GM12891 (cell line): ENCODE results near the gene GALR3.

Experiments
- POLR2A ChIP-seq: IDR thresholded peaks from 2 replicates; pipeline ENCODE4 v1.6.1; 2011; ENCODE audit warnings: low read depth, low read length, control low read depth
- POLR2AphosphoS5 ChIP-seq: IDR thresholded peaks from 2 replicates; pipeline ENCODE4 v1.6.1; 2011; ENCODE audit warnings: low read depth, low read length, control low read depth
- TAF1 ChIP-seq: IDR thresholded peaks from 2 replicates; pipeline ENCODE4 v1.6.1; 2011; ENCODE audit warnings: low read depth, low read length, control low read depth

GRCh38 chr22:37822079-37822833 lies 926 bp upstream of the GALR3 start:
- no peak for TF ChIP-seq POLR2AphosphoS5
- no peak for TF ChIP-seq POLR2A
- no peak for TF ChIP-seq TAF1
